Smooth muscle cell (in vitro differentiated cells): ENCODE data around the gene OSBPL10. TPM values are rescaled to one million over a fixed set of nuclear protein-coding genes. Genes with fewer than 3 reads are reported as not detected.

ENCODE experiments used
- DNase-seq: peaks from one replicate; lab custom pipeline; 2025; ENCODE audit not compliant: unreplicated experiment; lab: John Stamatoyannopoulos, UW
- H2AFZ ChIP-seq: fragments of 200-600 bp; sonication (generic); 2 replicates; pipeline ENCODE4 v1.6.0; 2016; ENCODE audit warnings: antibody characterized with exemption, low read depth, mild to moderate bottlenecking
- H3F3A ChIP-seq: fragments of 200-600 bp; sonication (generic); 2 replicates; pipeline ENCODE4 v1.6.0; 2017; ENCODE audit warnings: antibody characterized with exemption, low read depth
- H3K27ac ChIP-seq: fragments of 200-600 bp; sonication (generic); 2 replicates; pipeline ENCODE4 v1.5.1; 2016; ENCODE audit warnings: low read depth, mild to moderate bottlenecking
- H3K27me3 ChIP-seq: fragments of 200-600 bp; sonication (generic); 2 replicates; pipeline ENCODE4 v1.6.1; 2016; ENCODE audit warnings: low read depth, mild to moderate bottlenecking
- H3K36me3 ChIP-seq: fragments of 200-600 bp; sonication (generic); 2 replicates; pipeline ENCODE4 v1.5.1; 2016; ENCODE audit warnings: low read depth
- H3K4me1 ChIP-seq: fragments of 200-600 bp; sonication (generic); 2 replicates; pipeline ENCODE4 v1.5.1; 2016; ENCODE audit warnings: low read depth
- H3K4me2 ChIP-seq: fragments of 200-600 bp; sonication (generic); 2 replicates; pipeline ENCODE4 v1.6.0; 2016; ENCODE audit warnings: mild to moderate bottlenecking
- H3K4me3 ChIP-seq: fragments of 200-600 bp; sonication (generic); 2 replicates; pipeline ENCODE4 v1.5.1; 2016; ENCODE audit warnings: mild to moderate bottlenecking
- H3K79me2 ChIP-seq: fragments of 200-600 bp; sonication (generic); 2 replicates; pipeline ENCODE4 v1.6.0; 2016; ENCODE audit warnings: low read depth, mild to moderate bottlenecking
- H3K9ac ChIP-seq: fragments of 200-600 bp; sonication (generic); 2 replicates; pipeline ENCODE4 v1.6.0; 2016; ENCODE audit warnings: low read depth
- H3K9me3 ChIP-seq: fragments of 200-600 bp; sonication (generic); replicated peaks from 2 replicates; pipeline ENCODE4 v1.5.1; 2016; ENCODE audit warnings: low read depth
- H4K20me1 ChIP-seq: fragments of 200-600 bp; sonication (generic); 2 replicates; pipeline ENCODE4 v1.6.0; 2016; ENCODE audit warnings: low read depth
- WGBS: methylation state at CpG from one replicate; pipeline ENCODE4 v1.1.7; 2016; ENCODE audit warnings: low lambda C conversion rate; 5-methylcytosine and 5-hydroxymethylcytosine counted together
- polyA plus RNA-seq: library from polyadenylated mRNA; unstranded; fragments of >200 nt; fragmentation: Nextera tagmentation; extraction: Ambion mirVana; gene quantifications from 2 replicates; pipeline ENCODE4 v1.2.1, GENCODE V29; 2016
- total RNA-seq: library from RNA; depleted of rRNA; stranded (reverse); fragments of >200 nt; gene quantifications from 2 replicates; pipeline ENCODE4 v1.2.3, GENCODE V29; 2014
- TF ChIP-seq, protein P1 (sequence below): fragments of 200-600 bp; sonication (generic); IDR thresholded peaks from 2 replicates; pipeline ENCODE4 v1.5.1; 2017; ENCODE audit warnings: borderline replicate concordance, mild to moderate bottlenecking, antibody characterized with exemption; ENCODE audit not compliant: insufficient read depth, poor library complexity, severe bottlenecking

The OSBPL10 gene
- total and polyA plus RNA-seq, 2 experiments from 2014 or later, result 48.9 to 91.5 TPM

DNA sequence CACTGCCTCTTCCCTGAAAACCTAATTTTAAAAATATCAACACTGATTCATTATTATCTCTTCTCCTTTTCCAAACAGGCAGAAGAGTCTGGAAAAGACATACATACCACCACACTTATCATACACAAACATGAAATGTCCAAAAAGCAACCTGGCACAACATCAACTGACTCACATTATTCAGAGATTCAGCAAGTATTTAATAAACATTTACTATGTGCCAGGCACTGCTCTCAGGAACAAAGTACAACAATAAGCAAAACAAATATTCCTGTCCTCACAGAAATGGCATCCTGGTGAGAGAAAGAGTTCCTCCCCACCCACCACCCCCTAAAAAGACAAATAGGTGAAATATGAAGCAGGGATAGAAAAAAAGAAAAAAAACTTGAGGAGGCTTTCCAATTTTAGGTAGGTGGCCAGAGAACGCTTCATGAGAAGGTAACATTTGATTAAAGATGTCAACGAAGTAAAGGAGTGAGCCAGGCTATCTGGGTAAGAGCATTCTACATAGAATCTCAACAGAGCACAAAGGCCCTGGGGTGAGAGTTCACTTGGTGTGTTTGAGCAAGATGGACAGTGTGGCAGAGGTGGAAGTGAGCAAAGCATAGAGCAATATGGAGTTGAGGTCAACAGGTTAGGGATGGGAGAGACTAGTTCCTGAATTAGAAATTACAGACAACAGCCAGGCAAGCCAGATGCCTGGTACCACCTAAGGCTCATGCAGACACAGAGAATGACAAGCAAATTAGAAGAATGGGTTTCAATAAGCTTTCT lies 141.7 kb downstream of the OSBPL10 start:
- peaks cover 88% of the 10 kb centered on the region for H3K79me2 ChIP-seq

DNA sequence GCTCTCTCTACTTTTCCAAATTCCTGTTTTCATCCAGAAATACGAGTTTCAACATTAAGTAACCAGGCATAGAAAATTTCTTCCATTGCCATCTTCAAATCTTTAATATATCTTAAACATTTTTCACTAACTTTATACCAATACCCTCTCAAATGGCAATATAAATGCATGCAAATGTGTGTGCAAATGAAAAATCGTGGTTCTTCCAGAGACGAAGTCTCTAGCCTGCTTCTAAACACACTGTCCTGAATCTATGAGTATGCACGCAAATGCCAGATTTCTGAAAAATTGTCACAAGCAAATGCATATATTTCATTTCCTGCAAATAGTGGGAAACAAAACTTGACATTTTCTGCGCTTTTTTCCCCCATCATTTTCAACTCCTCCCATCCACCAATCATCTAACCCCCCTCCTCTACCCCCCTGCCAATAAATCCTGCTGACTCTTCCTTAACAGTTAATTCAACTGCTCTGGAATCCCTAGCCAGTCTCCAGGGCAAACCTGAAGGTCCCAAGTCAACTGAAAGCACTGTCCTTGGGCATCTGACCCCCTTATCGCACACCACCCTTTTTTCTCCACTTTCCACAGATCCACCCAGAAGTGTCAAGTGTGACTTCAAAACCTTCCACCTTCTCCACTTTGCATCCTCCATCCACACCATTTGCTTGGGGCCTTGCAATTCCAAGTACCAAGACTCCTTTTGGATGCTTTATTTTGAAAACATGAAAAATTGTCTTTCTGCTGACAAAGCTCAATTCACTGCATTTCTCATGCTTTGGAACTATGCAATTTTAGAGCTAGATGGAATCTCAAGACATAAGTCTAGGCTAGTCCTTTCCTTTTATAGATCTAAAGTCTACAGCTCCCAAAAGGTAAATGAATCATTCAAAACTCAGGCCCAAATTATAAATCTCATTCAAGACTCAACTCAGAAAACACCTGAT lies 144.7 kb downstream of the OSBPL10 start:
- no peak overlapping the region for H3K9ac ChIP-seq

More for the DNA sequence above, 141.7 kb downstream of the OSBPL10 start:
- Histone ChIP-seq H3K27ac (no peak overlapping the region), H3K4me1 (peaks cover 20% of the 10 kb centered on the region), H3K9ac (no peak overlapping the region), H3K4me2 (no peak overlapping the region), H2AFZ (no peak overlapping the region), H3F3A (peaks cover 10% of the 10 kb centered on the region), H3K27me3 (no peaks in the 10 kb centered on the region), H3K9me3 (no peaks in the 10 kb centered on the region), H4K20me1 (peaks cover 42% of the 10 kb centered on the region), H3K4me3 (no peak overlapping the region), H3K36me3 (no peaks in the 10 kb centered on the region)
- WGBS, result 98% methylated on average over 2 of the region's 2 CpGs
- TF ChIP-seq, protein P1, sequence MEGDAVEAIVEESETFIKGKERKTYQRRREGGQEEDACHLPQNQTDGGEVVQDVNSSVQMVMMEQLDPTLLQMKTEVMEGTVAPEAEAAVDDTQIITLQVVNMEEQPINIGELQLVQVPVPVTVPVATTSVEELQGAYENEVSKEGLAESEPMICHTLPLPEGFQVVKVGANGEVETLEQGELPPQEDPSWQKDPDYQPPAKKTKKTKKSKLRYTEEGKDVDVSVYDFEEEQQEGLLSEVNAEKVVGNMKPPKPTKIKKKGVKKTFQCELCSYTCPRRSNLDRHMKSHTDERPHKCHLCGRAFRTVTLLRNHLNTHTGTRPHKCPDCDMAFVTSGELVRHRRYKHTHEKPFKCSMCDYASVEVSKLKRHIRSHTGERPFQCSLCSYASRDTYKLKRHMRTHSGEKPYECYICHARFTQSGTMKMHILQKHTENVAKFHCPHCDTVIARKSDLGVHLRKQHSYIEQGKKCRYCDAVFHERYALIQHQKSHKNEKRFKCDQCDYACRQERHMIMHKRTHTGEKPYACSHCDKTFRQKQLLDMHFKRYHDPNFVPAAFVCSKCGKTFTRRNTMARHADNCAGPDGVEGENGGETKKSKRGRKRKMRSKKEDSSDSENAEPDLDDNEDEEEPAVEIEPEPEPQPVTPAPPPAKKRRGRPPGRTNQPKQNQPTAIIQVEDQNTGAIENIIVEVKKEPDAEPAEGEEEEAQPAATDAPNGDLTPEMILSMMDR, result no peak
- DNase-seq, result no peak

DNA sequence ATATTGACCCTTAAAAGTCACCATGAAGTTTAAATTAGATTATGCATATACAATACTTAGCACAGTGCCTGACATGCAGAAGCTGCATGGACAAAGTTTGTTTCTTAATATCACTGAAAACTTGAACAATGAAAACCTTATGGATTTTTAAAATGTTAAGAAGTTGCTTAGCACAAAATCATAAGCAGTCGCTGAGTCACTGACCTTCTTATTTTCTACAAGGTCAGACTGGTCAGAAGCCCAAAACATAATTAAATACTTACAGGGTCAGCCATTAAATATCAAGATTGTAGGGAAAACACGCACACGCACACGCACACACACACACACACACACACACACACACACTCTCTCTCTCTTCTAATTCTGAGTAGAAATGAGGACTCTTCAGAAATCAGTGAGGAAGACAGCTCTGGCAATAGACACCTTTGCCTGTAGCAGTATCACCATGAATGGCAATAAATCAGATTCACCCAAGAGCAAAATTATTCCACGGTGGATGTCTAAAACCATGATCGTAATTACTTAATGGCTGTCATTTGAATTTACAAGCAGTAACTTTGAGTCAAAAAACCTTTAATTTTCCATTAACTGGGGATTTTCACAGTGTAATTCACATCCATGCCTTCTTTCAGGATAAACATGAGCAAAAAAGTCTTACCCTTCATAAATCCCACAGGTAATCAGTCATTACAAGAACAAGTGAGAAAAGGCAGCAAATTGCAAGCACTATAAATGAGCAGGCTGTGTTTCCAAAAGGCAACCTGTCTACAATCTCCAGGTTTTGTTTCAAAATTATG lies 147.5 kb downstream of the OSBPL10 start:
- Histone ChIP-seq H3K4me2 (peak overlapping the region; percentile 12), H4K20me1 (peaks cover 37% of the 10 kb centered on the region), H3K27ac (peak overlapping the region; percentile 49), H3K79me2 (peaks cover 84% of the 10 kb centered on the region), H3K36me3 (no peaks in the 10 kb centered on the region), H2AFZ (no peak overlapping the region), H3K27me3 (no peaks in the 10 kb centered on the region), H3K4me3 (no peak overlapping the region), H3K9ac (no peak overlapping the region), H3K4me1 (peaks cover 5% of the 10 kb centered on the region), H3F3A (no peaks in the 10 kb centered on the region), H3K9me3 (no peaks in the 10 kb centered on the region)
- no peak for DNase-seq
- WGBS, result 56% methylated on average over 6 of the region's 6 CpGs
- TF ChIP-seq, protein P1, result no peak

More for the DNA sequence above, 144.7 kb downstream of the OSBPL10 start:
- TF ChIP-seq, protein P1, result no peak
- Histone ChIP-seq H3K4me1 (peaks cover 15% of the 10 kb centered on the region), H3K9me3 (no peaks in the 10 kb centered on the region), H3K4me2 (no peak overlapping the region), H3K36me3 (no peaks in the 10 kb centered on the region), H3F3A (peaks cover 2% of the 10 kb centered on the region), H3K4me3 (no peak overlapping the region), H3K27me3 (no peaks in the 10 kb centered on the region), H3K27ac (no peak overlapping the region), H4K20me1 (peaks cover 33% of the 10 kb centered on the region), H3K79me2 (peaks cover 92% of the 10 kb centered on the region), H2AFZ (no peak overlapping the region)
- WGBS, result 86% methylated on average over 6 of the region's 6 CpGs
- DNase-seq, result no peak
